BLaER1 (cell line): Measurements from ENCODE around the gene TRAF2.
"Not testable (repeated sequence)": the region's sequence is repeated elsewhere in the genome, so short reads cannot be mapped to it uniquely, and the experiment has no call there.

Experiments used
- H3K27ac ChIP-seq: shearing (Covaris generic); formaldehyde crosslinking; 2 replicates; pipeline ENCODE4 v1.8.1; 2022
- H3K27me3 ChIP-seq: shearing (Covaris generic); formaldehyde crosslinking; 2 replicates; pipeline ENCODE4 v1.8.1; 2022
- H3K36me3 ChIP-seq: shearing (Covaris generic); formaldehyde crosslinking; 2 replicates; pipeline ENCODE4 v1.8.1; 2022
- H3K4me1 ChIP-seq: shearing (Covaris generic); formaldehyde crosslinking; 2 replicates; pipeline ENCODE4 v1.8.1; 2022
- H3K4me2 ChIP-seq: shearing (Covaris generic); formaldehyde crosslinking; 2 replicates; pipeline ENCODE4 v1.8.1; 2022
- H3K4me3 ChIP-seq: shearing (Covaris generic); formaldehyde crosslinking; 2 replicates; pipeline ENCODE4 v1.8.1; 2022
- H3K9ac ChIP-seq: shearing (Covaris generic); formaldehyde crosslinking; 2 replicates; pipeline ENCODE4 v1.8.1; 2022
- H3K9me3 ChIP-seq: shearing (Covaris generic); formaldehyde crosslinking; 2 replicates; pipeline ENCODE4 v1.8.1; 2022
- H4K20me1 ChIP-seq: shearing (Covaris generic); formaldehyde crosslinking; 2 replicates; pipeline ENCODE4 v1.8.1; 2022
- Cebpa-rat ChIP-seq: shearing (Covaris generic); IDR thresholded peaks from 2 replicates; pipeline ENCODE4 v1.8.1; 2022

Gene TRAF2

GRCh38 chr9:136867480-136867879 is 18.8 kb upstream of the TRAF2 start:
- H4K20me1 ChIP-seq = peaks cover 31% of the 10 kb centered on the region
- H3K27me3 ChIP-seq = no peaks in the 10 kb centered on the region
- H3K9ac ChIP-seq = no peak overlapping the region
- H3K4me2 ChIP-seq = peak overlapping the region; percentile 94; the same call in 1 of the 2 replicates
- no peak for TF ChIP-seq Cebpa-rat
- peaks cover 31% of the 10 kb centered on the region for H3K4me1 ChIP-seq
- no peak overlapping the region; the same call in 1 of the 2 replicates for H3K4me3 ChIP-seq
- peaks cover 42% of the 10 kb centered on the region for H3K9me3 ChIP-seq
- peaks cover 50% of the 10 kb centered on the region for H3K36me3 ChIP-seq
- H3K27ac ChIP-seq = no peak overlapping the region

- no peak for TF ChIP-seq Cebpa-rat
- H3K36me3 ChIP-seq = peaks cover 46% of the 10 kb centered on the region
- H3K27me3 ChIP-seq = no peaks in the 10 kb centered on the region
- H3K9me3 ChIP-seq = peaks cover 46% of the 10 kb centered on the region
- no peak overlapping the region for H3K27ac ChIP-seq
- H4K20me1 ChIP-seq = peaks cover 26% of the 10 kb centered on the region
- no peak overlapping the region for H3K9ac ChIP-seq
- no peak overlapping the region for H3K4me3 ChIP-seq
- H3K4me1 ChIP-seq = peaks cover 31% of the 10 kb centered on the region
- no peak overlapping the region for H3K4me2 ChIP-seq
These were observed 18.4 kb upstream of the TRAF2 start for GRCh38 chr9:136867917-136868316.

GRCh38 chr9:136868644-136869043 is 17.7 kb upstream of the TRAF2 start:
- no peak for TF ChIP-seq Cebpa-rat
- Histone ChIP-seq H3K9ac (no peak overlapping the region), H4K20me1 (peaks cover 19% of the 10 kb centered on the region), H3K36me3 (peaks cover 39% of the 10 kb centered on the region), H3K4me2 (no peak overlapping the region), H3K4me3 (no peak overlapping the region), H3K4me1 (peaks cover 30% of the 10 kb centered on the region), H3K9me3 (peaks cover 54% of the 10 kb centered on the region), H3K27ac (no peak overlapping the region), H3K27me3 (no peaks in the 10 kb centered on the region)

GRCh38 chr9:136869611-136870010 is 16.7 kb upstream of the TRAF2 start:
- H3K27me3 ChIP-seq, H4K20me1 ChIP-seq, H3K4me3 ChIP-seq, H3K4me2 ChIP-seq, H3K9ac ChIP-seq, H3K27ac ChIP-seq: not testable (repeated sequence)
- H3K36me3 ChIP-seq = peaks cover 30% of the 10 kb centered on the region; the same call in 1 of the 2 replicates
- peaks cover 60% of the 10 kb centered on the region for H3K9me3 ChIP-seq
- peaks cover 20% of the 10 kb centered on the region for H3K4me1 ChIP-seq

- H3K4me1 ChIP-seq = no peaks in the 10 kb centered on the region
- peaks cover 42% of the 10 kb centered on the region for H3K9me3 ChIP-seq
- H3K36me3 ChIP-seq = 0 out of 2 replicates have a peak, but pooled peaks cover 9% of the 10 kb centered on the region
- no peak for TF ChIP-seq Cebpa-rat
- no peak overlapping the region for H3K4me2 ChIP-seq
- H3K4me3 ChIP-seq = no peak overlapping the region
- H4K20me1 ChIP-seq = no peaks in the 10 kb centered on the region
- H3K27ac ChIP-seq = no peak overlapping the region
- no peaks in the 10 kb centered on the region for H3K27me3 ChIP-seq
- H3K9ac ChIP-seq = no peak overlapping the region
These were observed 11.2 kb upstream of the TRAF2 start for GRCh38 chr9:136875155-136875554.

- H3K4me2 ChIP-seq = no peak overlapping the region
- H3K36me3 ChIP-seq = no peaks in the 10 kb centered on the region
- H3K27me3 ChIP-seq = no peaks in the 10 kb centered on the region
- no peak overlapping the region for H3K27ac ChIP-seq
- no peaks in the 10 kb centered on the region for H4K20me1 ChIP-seq
- H3K9ac ChIP-seq = no peak overlapping the region
- peaks cover 2% of the 10 kb centered on the region for H3K4me1 ChIP-seq
- H3K4me3 ChIP-seq = no peak overlapping the region
- H3K9me3 ChIP-seq = peaks cover 28% of the 10 kb centered on the region
- no peak for TF ChIP-seq Cebpa-rat
These were observed 9.8 kb upstream of the TRAF2 start for GRCh38 chr9:136876476-136876875.

- no peaks in the 10 kb centered on the region for H3K36me3 ChIP-seq
- no peak for TF ChIP-seq Cebpa-rat
- no peaks in the 10 kb centered on the region for H4K20me1 ChIP-seq
- no peak overlapping the region for H3K9ac ChIP-seq
- peaks cover 30% of the 10 kb centered on the region for H3K4me1 ChIP-seq
- H3K27me3 ChIP-seq = no peaks in the 10 kb centered on the region
- no peaks in the 10 kb centered on the region for H3K9me3 ChIP-seq
- no peak overlapping the region for H3K27ac ChIP-seq
- H3K4me2 ChIP-seq = no peak overlapping the region
- H3K4me3 ChIP-seq = no peak overlapping the region
These were observed 5.7 kb upstream of the TRAF2 start for GRCh38 chr9:136880651-136881050.

GRCh38 chr9:136881691-136882108 is 4.6 kb upstream of the TRAF2 start:
- Histone ChIP-seq H3K27ac (peak overlapping the region; percentile 40; the same call in 1 of the 2 replicates), H3K4me3 (peak overlapping the region; percentile 26; the same call in 1 of the 2 replicates), H3K9ac (peak overlapping the region; percentile 43; the same call in 1 of the 2 replicates), H3K9me3 (no peaks in the 10 kb centered on the region), H3K4me2 (peak overlapping the region; percentile 75), H3K27me3 (no peaks in the 10 kb centered on the region), H3K36me3 (no peaks in the 10 kb centered on the region), H3K4me1 (peaks cover 32% of the 10 kb centered on the region), H4K20me1 (peaks cover under 1% of the 10 kb centered on the region; the same call in 1 of the 2 replicates)
- TF ChIP-seq Cebpa-rat = no peak

- H3K36me3 ChIP-seq = no peaks in the 10 kb centered on the region
- H3K9ac ChIP-seq = peak overlapping the region; percentile 43; the same call in 1 of the 2 replicates
- no peaks in the 10 kb centered on the region for H3K9me3 ChIP-seq
- peak overlapping the region; percentile 40 for H3K27ac ChIP-seq
- peaks cover 6% of the 10 kb centered on the region for H4K20me1 ChIP-seq
- no peak for TF ChIP-seq Cebpa-rat
- no peaks in the 10 kb centered on the region for H3K27me3 ChIP-seq
- H3K4me3 ChIP-seq = peak overlapping the region; percentile 26; the same call in 1 of the 2 replicates
- peaks cover 35% of the 10 kb centered on the region for H3K4me1 ChIP-seq
- H3K4me2 ChIP-seq = peak overlapping the region; percentile 75
These were observed 4.0 kb upstream of the TRAF2 start for GRCh38 chr9:136882109-136882946.

GRCh38 chr9:136882947-136883283 is 3.4 kb upstream of the TRAF2 start:
- Histone ChIP-seq H3K27ac (peak overlapping the region; percentile 40; the same call in 1 of the 2 replicates), H4K20me1 (peaks cover 12% of the 10 kb centered on the region), H3K9ac (0 out of 2 replicates have a peak overlapping the region, but pooled peaks have one; percentile 43), H3K4me2 (peak overlapping the region; percentile 75), H3K4me1 (peaks cover 41% of the 10 kb centered on the region)
- not testable (repeated sequence) for H3K36me3 ChIP-seq, H3K27me3 ChIP-seq, H3K4me3 ChIP-seq, H3K9me3 ChIP-seq

- not testable (repeated sequence) for H3K27ac ChIP-seq, H3K4me2 ChIP-seq
- peaks cover 20% of the 10 kb centered on the region for H4K20me1 ChIP-seq
These were observed 2.6 kb upstream of the TRAF2 start for GRCh38 chr9:136883670-136884069.

More at GRCh38 chr9:136883670-136884069, 2.6 kb upstream of the TRAF2 start:
- not testable (repeated sequence) for H3K27me3 ChIP-seq, H3K4me3 ChIP-seq, H3K9ac ChIP-seq, H3K9me3 ChIP-seq, H3K36me3 ChIP-seq
- peaks cover 48% of the 10 kb centered on the region for H3K4me1 ChIP-seq
